Measurements from ENCODE around the gene CRIM1. TPM values are rescaled to one million over a fixed set of nuclear protein-coding genes. Genes with fewer than 3 reads are reported as not detected.
A peak's percentile ranks its signal among the peaks of the same experiment; 100 is the strongest.

Gene CRIM1
- polyA plus RNA-seq, 1 donor = 90.0 TPM

- DNase-seq = no peak
These were observed 199.0 kb downstream of the CRIM1 start for GRCh38 chr2:36554531-36554930.

- DNase-seq = no peak
These were observed 200.2 kb downstream of the CRIM1 start for GRCh38 chr2:36555789-36556188.

GRCh38 chr2:36556842-36557241 lies 201.3 kb downstream of the CRIM1 start:
- DNase-seq = no peak

- DNase-seq = no peak
These were observed 203.8 kb downstream of the CRIM1 start for GRCh38 chr2:36559221-36559942.

- no peak for DNase-seq
These were observed 205.1 kb downstream of the CRIM1 start for GRCh38 chr2:36560726-36561125.

GRCh38 chr2:36561237-36561944 lies 205.8 kb downstream of the CRIM1 start:
- DNase-seq = peak; percentile 31

GRCh38 chr2:36562240-36562639 lies 206.7 kb downstream of the CRIM1 start:
- DNase-seq = no peak

- no peak for DNase-seq
These were observed 207.5 kb downstream of the CRIM1 start for GRCh38 chr2:36562973-36563532.

GRCh38 chr2:36564377-36564930 lies 208.9 kb downstream of the CRIM1 start:
- no peak for DNase-seq

GRCh38 chr2:36565712-36566111 lies 210.1 kb downstream of the CRIM1 start:
- DNase-seq = no peak

GRCh38 chr2:36566887-36567286 lies 211.3 kb downstream of the CRIM1 start:
- DNase-seq = no peak

- no peak for DNase-seq
These were observed 212.3 kb downstream of the CRIM1 start for GRCh38 chr2:36567711-36568408.

GRCh38 chr2:36568516-36569246 lies 213.1 kb downstream of the CRIM1 start:
- DNase-seq = no peak

GRCh38 chr2:36569267-36569856 lies 213.8 kb downstream of the CRIM1 start:
- DNase-seq = no peak

GRCh38 chr2:36570416-36570815 lies 214.8 kb downstream of the CRIM1 start:
- DNase-seq = no peak

GRCh38 chr2:36572054-36572718 lies 216.6 kb downstream of the CRIM1 start:
- DNase-seq = no peak

GRCh38 chr2:36572719-36573059 lies 217.1 kb downstream of the CRIM1 start:
- DNase-seq = no peak

- DNase-seq = no peak
These were observed 217.6 kb downstream of the CRIM1 start for GRCh38 chr2:36573165-36573564.

GRCh38 chr2:36574560-36574959 lies 219.0 kb downstream of the CRIM1 start:
- no peak for DNase-seq

- DNase-seq = no peak
These were observed 222.3 kb downstream of the CRIM1 start for GRCh38 chr2:36577884-36578283.
